GM12873 (cell line): ENCODE data around the gene STX8.

Source experiments
- TF ChIP-seq, protein P1 (sequence below): IDR thresholded peaks from 2 replicates; pipeline ENCODE4 v1.5.1; 2012; ENCODE audit warnings: low read depth, mild to moderate bottlenecking, moderate library complexity, low read length, control low read depth; ENCODE audit not compliant: insufficient read depth; ENCODE audit errors: missing control alignments

The STX8 gene

DNA sequence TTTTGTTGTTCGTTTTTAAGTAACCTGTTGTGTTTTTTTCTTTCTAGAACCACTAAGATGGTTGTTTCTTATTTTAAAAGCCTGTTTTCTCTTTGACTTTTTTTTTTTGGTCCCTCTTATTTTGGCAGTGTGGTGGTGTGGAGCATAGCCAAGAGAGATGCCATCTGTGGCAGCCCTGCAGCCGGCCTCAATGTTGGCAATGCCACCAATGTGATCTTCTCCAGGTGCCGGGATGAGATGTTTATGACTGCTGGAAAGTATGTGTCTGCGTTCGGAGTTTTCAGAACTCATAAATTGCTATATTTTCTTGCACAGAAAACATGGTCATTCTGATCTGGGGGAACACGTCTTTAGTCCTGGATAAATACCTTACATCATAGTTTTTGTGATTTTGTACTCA lies 18.4 kb upstream of the STX8 start:
- TF ChIP-seq, protein P1, sequence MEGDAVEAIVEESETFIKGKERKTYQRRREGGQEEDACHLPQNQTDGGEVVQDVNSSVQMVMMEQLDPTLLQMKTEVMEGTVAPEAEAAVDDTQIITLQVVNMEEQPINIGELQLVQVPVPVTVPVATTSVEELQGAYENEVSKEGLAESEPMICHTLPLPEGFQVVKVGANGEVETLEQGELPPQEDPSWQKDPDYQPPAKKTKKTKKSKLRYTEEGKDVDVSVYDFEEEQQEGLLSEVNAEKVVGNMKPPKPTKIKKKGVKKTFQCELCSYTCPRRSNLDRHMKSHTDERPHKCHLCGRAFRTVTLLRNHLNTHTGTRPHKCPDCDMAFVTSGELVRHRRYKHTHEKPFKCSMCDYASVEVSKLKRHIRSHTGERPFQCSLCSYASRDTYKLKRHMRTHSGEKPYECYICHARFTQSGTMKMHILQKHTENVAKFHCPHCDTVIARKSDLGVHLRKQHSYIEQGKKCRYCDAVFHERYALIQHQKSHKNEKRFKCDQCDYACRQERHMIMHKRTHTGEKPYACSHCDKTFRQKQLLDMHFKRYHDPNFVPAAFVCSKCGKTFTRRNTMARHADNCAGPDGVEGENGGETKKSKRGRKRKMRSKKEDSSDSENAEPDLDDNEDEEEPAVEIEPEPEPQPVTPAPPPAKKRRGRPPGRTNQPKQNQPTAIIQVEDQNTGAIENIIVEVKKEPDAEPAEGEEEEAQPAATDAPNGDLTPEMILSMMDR: no peak

- TF ChIP-seq, protein P1: no peak
Observed at GRCh38 chr17:9587969-9588656, 12.5 kb upstream of the STX8 start.

DNA sequence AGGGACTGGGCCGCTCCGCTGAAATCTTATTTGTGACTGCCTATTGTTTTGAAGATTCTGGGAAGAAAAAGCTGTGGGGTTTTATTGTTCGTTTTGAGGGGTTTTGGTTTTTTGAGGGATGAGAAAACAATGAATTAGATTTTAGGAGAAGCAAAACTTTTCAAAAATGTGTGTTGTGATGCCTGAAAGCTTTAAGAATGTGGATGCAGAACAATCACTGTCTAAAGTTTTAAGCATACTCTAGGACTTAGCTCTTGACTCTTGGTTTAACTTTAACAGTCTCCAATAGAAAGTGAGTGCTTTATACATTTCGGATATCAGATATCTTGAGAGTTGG lies 1.7 kb upstream of the STX8 start:
- TF ChIP-seq, protein P1: no peak

DNA sequence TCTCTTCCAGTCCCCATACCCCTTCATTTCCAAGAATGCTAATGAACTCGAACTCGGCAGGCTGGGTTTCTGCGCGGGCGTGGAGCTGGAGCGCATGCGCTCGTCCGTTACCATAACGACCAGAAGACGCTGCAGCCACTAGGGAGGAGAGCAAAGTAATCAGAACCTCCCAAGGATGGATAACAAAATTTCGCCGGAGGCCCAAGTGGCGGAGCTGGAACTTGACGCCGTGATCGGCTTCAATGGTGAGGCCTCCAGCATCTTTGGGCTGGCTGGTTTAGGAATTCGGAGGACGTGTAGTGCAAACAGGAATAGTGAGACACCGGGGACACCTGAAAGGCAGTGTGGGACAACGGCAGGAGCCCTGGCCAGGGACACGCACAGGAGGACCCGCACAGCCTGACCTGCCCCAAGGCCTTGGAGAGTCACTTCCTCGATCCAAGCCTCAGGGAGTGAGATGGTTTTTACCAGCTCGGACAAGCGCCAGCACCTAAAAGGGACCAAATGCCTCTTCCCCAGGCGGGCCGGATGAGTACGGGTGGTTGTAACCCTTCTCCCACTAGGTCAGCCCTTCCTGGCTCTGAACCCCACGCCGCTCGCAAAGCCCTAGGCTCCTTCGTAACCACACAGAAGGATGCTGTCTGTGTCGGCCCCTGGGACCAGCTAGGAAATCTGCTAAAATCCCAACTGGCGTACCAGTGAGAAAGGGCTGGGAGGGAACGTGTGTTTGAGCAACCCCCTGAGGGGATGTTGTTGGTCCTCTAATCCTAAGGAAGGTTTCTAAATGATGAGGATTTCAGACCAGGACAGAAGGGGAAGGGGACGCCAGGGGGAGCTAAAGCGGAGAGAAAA lies 1.1 kb upstream of the STX8 start, which contains the start of gene CFAP52:
CFAP52 (plus strand) TSS at position 122 of the 852 bp plus-strand sequence; CDS start at position 176, 54 bp downstream.
- TF ChIP-seq, protein P1: peak; percentile 62

- TF ChIP-seq, protein P1: no peak
Observed at GRCh38 chr17:9571201-9571600, 4.4 kb downstream of the STX8 start.

GRCh38 chr17:9568957-9569588 lies 6.5 kb downstream of the STX8 start:
- TF ChIP-seq, protein P1: no peak

DNA sequence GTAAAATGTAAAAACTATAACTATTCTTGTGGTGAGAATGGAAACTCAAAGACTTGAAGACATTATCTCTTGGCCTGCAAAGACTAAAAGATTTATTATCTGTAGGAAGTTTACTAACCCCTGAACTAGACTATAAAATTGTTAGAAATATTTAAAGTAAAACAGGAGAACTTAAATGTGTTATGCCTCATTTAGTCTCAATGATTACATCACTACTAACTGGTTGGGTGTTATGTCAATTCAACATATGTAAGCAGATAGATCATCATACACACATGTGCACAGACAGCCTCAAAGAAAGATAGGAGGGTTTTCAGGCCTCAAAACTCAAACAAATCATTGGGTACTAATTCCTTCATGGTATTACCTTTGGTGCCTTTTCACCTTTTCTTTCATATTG lies 7.6 kb downstream of the STX8 start:
- TF ChIP-seq, protein P1: no peak
